Measurements from ENCODE around the gene PDE4D.

PDE4D gene

GRCh38 chr5:59103303-59103702 lies 790.2 kb downstream of the PDE4D start:
- DNase-seq (ENCODE audit: low spot score) = no peak

DNA sequence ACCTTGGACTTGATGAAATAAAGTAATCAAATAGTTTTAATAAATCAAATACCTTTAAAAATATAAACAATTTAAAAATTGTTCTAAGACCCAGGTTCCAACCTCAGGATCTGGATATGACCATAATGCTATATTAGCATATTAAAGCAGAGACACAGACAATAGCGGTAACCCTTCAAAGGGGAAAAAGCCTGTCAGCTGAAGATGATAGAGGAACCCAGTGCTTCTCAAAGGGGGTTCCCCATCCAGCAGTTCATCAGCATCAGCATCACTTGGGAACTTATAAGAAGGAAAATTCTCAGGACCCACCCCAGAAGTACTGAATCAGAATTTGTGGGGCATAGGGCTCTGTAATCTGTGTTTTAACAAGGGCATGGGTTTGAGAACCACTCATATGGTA lies 791.1 kb downstream of the PDE4D start:
- DNase-seq (ENCODE audit: low spot score) = no peak

GRCh38 chr5:59100875-59101274 lies 792.7 kb downstream of the PDE4D start:
- no peak for DNase-seq (ENCODE audit: low spot score)

DNA sequence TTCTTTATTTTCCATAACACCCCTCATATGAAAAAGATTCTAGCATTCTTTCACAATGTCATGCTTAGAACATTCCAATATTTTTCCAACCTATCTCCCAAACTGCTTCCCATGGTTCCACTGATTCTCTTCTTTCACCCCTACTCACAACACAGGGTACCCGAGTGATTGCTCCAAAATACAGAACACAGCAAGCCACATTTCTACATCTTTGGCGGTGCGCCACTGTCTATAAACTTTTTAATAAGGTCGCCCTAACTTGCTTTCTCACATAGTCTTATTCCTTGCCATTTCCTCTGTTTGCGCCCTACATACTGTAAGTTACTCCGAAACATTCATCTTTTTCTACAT lies 793.6 kb downstream of the PDE4D start:
- DNase-seq (ENCODE audit: low spot score) = no peak

DNA sequence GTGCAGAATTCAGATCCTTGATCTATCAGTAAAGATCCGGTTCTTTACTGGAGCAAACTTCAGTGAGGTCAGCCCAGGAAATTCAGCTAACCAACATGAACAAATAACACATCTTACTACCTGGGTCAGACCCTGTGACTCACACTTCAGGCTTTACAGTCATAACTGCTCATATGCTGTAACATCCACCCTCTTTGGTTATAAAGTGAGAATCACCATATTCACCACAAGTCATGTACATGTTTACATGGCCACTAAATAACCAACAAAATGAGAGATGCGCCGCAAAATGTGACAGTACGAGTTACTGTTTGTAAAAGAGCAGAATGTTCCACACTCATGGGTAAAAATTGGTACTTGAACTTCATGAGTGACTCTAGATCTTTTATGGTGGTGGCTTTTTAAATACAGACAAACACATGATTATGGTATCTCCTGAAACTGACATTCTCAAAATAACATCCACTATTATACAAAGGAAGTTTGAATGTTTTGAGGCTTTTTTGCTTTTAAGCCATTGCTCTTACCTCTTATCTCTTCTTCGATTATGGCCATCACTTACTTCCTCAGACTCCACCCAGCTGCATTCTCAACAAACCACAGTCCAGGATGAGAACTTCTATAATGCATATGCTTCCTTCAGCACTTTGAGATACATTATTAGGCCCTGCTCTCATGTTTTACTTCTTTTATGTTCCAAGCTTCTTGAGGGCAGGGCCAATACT lies 794.1 kb downstream of the PDE4D start:
- DNase-seq (ENCODE audit: low spot score) = no peak

DNA sequence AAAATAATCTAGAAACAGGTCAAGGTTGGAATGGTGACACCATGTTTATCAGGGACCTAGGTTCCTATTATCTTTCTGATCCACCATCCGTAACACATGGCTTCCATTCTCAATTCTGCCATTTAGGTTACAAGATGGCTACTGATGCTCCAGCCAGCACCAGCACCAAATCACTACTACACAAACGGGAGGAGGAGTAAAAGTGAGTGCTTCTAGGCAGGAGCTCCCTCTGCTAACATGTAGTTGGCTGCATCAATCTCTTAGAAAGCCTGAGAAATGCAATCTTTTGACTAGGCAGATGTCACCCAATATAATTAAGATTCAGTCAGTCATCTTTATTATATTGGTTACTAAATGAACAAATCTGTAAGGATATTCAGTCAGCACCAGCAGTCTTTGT lies 794.8 kb downstream of the PDE4D start:
- no peak for DNase-seq (ENCODE audit: low spot score)

GRCh38 chr5:59097712-59098111 lies 795.8 kb downstream of the PDE4D start:
- no peak for DNase-seq (ENCODE audit: low spot score)

- no peak for DNase-seq (ENCODE audit: low spot score)
Observed at GRCh38 chr5:59097116-59097515, 796.4 kb downstream of the PDE4D start.

DNA sequence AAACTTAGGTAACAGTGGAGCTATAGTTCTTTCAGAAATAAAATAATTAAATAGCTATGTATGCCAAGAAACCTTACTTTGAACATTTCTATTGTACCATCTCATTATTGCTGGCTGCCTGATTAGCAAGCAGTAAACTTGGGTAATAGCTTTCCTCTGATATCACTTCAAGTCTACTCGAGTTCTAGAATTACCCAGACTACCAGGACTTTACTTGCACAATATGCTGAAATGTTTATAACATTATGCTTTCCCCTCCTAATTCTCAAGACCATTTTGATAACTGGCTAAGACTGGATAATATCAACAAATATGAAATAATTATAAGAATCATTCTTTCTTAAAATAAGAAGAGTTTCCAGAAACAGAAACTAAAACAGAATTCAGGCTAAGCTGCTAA lies 798.0 kb downstream of the PDE4D start:
- DNase-seq (ENCODE audit: low spot score) = no peak

- no peak for DNase-seq (ENCODE audit: low spot score)
Observed at GRCh38 chr5:59094864-59095263, 798.7 kb downstream of the PDE4D start.

DNA sequence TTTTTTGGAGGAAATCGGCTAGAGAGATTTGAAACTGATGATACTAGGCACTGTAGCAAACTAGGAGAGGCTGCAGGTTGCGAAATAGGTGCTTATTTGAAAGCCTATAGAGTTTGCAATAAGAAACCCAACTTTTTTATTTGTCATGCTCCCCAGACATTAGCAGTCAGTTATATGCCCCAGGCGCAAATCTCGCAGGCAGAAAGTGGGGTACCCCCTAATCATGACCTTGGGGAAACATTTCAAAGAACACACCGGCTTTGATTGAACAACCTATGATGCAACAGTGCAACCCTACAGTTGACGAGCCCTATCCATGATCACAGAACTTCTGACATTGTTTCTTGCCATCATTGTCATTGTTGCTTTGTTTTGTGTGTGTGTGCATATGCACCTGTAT lies 800.2 kb downstream of the PDE4D start:
- DNase-seq (ENCODE audit: low spot score) = no peak

GRCh38 chr5:59092758-59093157 lies 800.8 kb downstream of the PDE4D start:
- no peak for DNase-seq (ENCODE audit: low spot score)

- no peak for DNase-seq (ENCODE audit: low spot score)
Observed at GRCh38 chr5:59091965-59092364, 801.6 kb downstream of the PDE4D start.

DNA sequence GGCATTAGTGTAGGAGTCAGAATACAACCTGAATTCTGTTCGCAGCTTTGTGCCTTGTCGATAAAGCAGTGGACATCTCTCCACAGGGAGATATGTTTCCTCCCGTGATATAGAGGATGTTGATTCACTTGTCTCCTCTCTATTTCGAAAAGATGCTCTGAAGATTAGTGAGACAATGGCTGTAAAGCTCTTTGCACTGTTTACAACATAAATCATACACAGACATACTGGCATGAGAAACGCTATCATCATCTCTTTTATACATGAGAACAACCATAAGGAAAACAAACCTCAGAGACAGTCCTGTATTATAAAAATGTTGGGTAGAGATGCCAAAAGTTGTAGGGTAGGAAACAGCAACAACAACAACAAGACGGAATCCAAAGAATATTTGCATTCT lies 803.2 kb downstream of the PDE4D start:
- DNase-seq (ENCODE audit: low spot score) = no peak

DNA sequence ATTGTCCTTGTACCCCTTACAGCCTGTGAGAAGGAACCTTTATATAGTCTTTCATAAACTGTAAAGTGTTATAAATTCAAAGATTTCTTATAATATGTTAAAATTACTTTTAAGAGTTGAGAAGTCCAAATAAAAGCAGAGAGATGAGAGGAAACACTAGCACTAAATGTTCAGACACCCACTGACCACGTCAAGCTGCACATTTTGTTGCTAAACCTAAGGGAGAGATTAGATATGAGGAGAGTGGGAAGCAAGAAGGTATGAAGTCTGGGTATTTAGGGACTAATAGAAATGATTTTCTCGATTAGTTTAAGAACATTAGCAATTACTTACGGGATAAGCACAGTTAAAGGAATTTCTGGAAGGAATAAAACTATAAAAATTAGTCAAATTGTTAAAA lies 803.8 kb downstream of the PDE4D start:
- no peak for DNase-seq (ENCODE audit: low spot score)

DNA sequence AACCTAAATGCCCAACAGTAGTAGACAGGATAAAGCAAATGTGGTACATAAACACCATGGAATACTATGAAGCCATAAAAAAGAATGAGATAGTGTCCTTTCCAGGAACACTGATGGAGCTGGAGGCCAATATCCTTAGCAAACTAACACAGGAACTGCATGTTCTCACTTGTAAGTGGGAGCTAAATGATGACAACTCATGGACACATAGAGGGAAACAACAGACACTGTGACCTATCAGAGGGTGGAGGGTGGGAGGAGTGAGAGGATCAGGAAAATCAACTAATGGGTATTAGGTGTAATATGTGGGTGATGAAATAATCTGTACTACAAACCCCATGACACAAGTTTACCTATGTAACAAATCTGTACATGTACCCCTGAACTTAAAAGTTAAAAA lies 805.0 kb downstream of the PDE4D start:
- no peak for DNase-seq (ENCODE audit: low spot score)

DNA sequence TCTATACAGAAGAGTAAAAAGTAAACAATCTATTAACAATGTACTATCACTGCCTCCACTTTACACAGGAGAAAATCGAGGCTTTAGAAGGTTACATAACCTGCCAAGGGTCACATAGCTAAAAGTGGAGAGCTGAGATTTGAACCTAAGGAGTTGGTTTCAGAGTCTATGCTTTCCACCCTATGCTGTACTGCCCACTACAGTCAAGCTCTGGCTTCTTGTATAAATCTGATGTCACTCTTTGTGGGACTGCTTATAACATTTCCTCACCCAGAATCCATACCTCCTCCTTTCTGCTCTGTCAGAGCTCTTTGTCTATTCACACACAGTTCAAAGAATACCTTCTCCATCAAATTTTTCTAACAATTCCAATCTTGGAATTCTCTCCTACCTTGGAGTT lies 807.5 kb downstream of the PDE4D start:
- DNase-seq (ENCODE audit: low spot score) = no peak

- DNase-seq (ENCODE audit: low spot score) = no peak
Observed at GRCh38 chr5:59081693-59082092, 811.8 kb downstream of the PDE4D start.

GRCh38 chr5:59079622-59080620 lies 813.6 kb downstream of the PDE4D start:
- DNase-seq (ENCODE audit: low spot score) = no peak

- DNase-seq (ENCODE audit: low spot score) = no peak
Observed at GRCh38 chr5:59071755-59072549, 821.6 kb downstream of the PDE4D start.

- DNase-seq (ENCODE audit: low spot score) = no peak
Observed at GRCh38 chr5:59069438-59070079, 824.0 kb downstream of the PDE4D start.
